IMR-90 (cell line): ENCODE data around the gene MAML3. TPM values are rescaled to one million over a fixed set of nuclear protein-coding genes. Genes with fewer than 3 reads are reported as not detected.

Source experiments
- ATAC-seq: fragments of 200-7000 bp; cut with Tn5 transposase; 2 replicates; pipeline ENCODE4 v1.9.1; 2020; ENCODE audit warnings: low read depth, mild to moderate bottlenecking, moderate library complexity
- BruUV-seq: library from RNA; stranded (reverse); fragments of 400-500 nt; replicated peaks from 2 replicates; lab custom pipeline; 2021; lab: Mats Ljungman, UMichigan
- CTCF ChIA-PET: fragments of 300-600 bp; formaldehyde crosslinking; extraction: SDS; loops from one replicate; lab custom pipeline; 2021; ENCODE audit warnings: antibody characterized with exemption; lab: Yijun Ruan, JAX
- POLR2A ChIA-PET: fragments of 300-600 bp; sonication (Branson Sonifier 250); formaldehyde crosslinking; loops from one replicate; lab custom pipeline; 2022; ENCODE audit warnings: antibody characterized with exemption; ENCODE audit not compliant: unreplicated experiment; lab: Charles Lee
- DNase-seq: peaks from one replicate; pipeline ENCODE4 v3.0.0; 2013
- H2AFZ ChIP-seq: replicated peaks from 2 replicates; pipeline ENCODE3; 2013; ENCODE audit warnings: low read length, mild to moderate bottlenecking; ENCODE audit not compliant: poor library complexity
- H2AK5ac ChIP-seq: 2 replicates; pipeline ENCODE4 v1.6.1; 2013; ENCODE audit warnings: low read depth, low read length, inconsistent platforms
- H2AK9ac ChIP-seq: replicated peaks from 2 replicates; pipeline ENCODE3; 2013; ENCODE audit warnings: mild to moderate bottlenecking, low read depth, low read length, moderate library complexity; ENCODE audit not compliant: poor library complexity
- H2BK120ac ChIP-seq: 2 replicates; pipeline ENCODE4 v1.6.1; 2013; ENCODE audit warnings: low read depth, low read length, inconsistent platforms
- H2BK15ac ChIP-seq: 3 replicates; pipeline ENCODE4 v1.6.1; 2013; ENCODE audit warnings: low read depth, low read length, inconsistent platforms
- H2BK20ac ChIP-seq: 2 replicates; pipeline ENCODE4 v1.6.1; 2013; ENCODE audit warnings: low read depth, mild to moderate bottlenecking, inconsistent platforms, low read length, moderate library complexity
- H2BK5ac ChIP-seq: 2 replicates; pipeline ENCODE4 v1.6.1; 2013; ENCODE audit warnings: mild to moderate bottlenecking, low read depth, low read length, inconsistent platforms; ENCODE audit not compliant: poor library complexity, severe bottlenecking
- H3K14ac ChIP-seq: replicated peaks from 2 replicates; pipeline ENCODE4 v1.6.1; 2013; ENCODE audit warnings: low read depth, low read length, inconsistent platforms
- H3K18ac ChIP-seq: 2 replicates; pipeline ENCODE4 v1.6.1; 2013; ENCODE audit warnings: low read depth, low read length, control low read depth
- H3K23ac ChIP-seq: 2 replicates; pipeline ENCODE4 v1.6.1; 2013; ENCODE audit warnings: low read depth, low read length, inconsistent platforms
- H3K27ac ChIP-seq: 2 replicates; pipeline ENCODE4 v1.5.1; 2013; ENCODE audit warnings: mild to moderate bottlenecking, control low read depth, low read length; ENCODE audit not compliant: insufficient read depth
- H3K27me3 ChIP-seq: 2 replicates; pipeline ENCODE4 v1.6.1; 2013; ENCODE audit warnings: low read length; ENCODE audit not compliant: control insufficient read depth, insufficient read depth
- H3K36me3 ChIP-seq: 2 replicates; pipeline ENCODE4 v1.6.1; 2013; ENCODE audit warnings: low read length, mixed read lengths; ENCODE audit not compliant: control insufficient read depth, insufficient read depth
- H3K4ac ChIP-seq: 2 replicates; pipeline ENCODE4 v1.6.1; 2013; ENCODE audit warnings: low read depth, low read length, inconsistent platforms
- H3K4me1 ChIP-seq: 2 replicates; pipeline ENCODE4 v1.6.1; 2013; ENCODE audit warnings: low read length, mixed read lengths; ENCODE audit not compliant: control insufficient read depth, insufficient read depth
- H3K4me2 ChIP-seq: 2 replicates; pipeline ENCODE4 v1.6.1; 2013; ENCODE audit warnings: low read depth, mild to moderate bottlenecking, control low read depth, low read length, moderate library complexity
- H3K4me3 ChIP-seq: 2 replicates; pipeline ENCODE4 v1.5.1; 2013; ENCODE audit warnings: low read depth, mild to moderate bottlenecking, control low read depth, low read length, moderate library complexity; ENCODE audit not compliant: insufficient read depth
- H3K56ac ChIP-seq: 2 replicates; pipeline ENCODE4 v1.6.1; 2013; ENCODE audit warnings: low read length, inconsistent platforms; ENCODE audit not compliant: insufficient read depth; ENCODE audit errors: extremely low read depth
- H3K79me1 ChIP-seq, 2 experiments: 2 replicates each; pipeline ENCODE4 v1.6.1; 2013; ENCODE audit warnings: low read length in 2 of 2, inconsistent platforms in 1 of 2, low read depth in 1 of 2
- H3K9ac ChIP-seq: 2 replicates; pipeline ENCODE4 v1.6.1; 2013; ENCODE audit warnings: low read depth, low read length, control low read depth
- H3K9me1 ChIP-seq: 2 replicates; pipeline ENCODE4 v1.6.1; 2013; ENCODE audit warnings: low read length, inconsistent platforms; ENCODE audit not compliant: insufficient read depth
- H3K9me3 ChIP-seq: 2 replicates; pipeline ENCODE4 v1.6.1; 2013; ENCODE audit warnings: low read length; ENCODE audit not compliant: control insufficient read depth, insufficient read depth
- H4K20me1 ChIP-seq: 2 replicates; pipeline ENCODE4 v1.6.1; 2013; ENCODE audit warnings: low read length, inconsistent platforms; ENCODE audit not compliant: insufficient read depth
- H4K5ac ChIP-seq: 2 replicates; pipeline ENCODE4 v1.6.1; 2013; ENCODE audit warnings: mild to moderate bottlenecking, low read depth, low read length, control low read depth
- H4K8ac ChIP-seq, 2 experiments: 2 replicates each; pipeline ENCODE4 v1.6.1; 2013; ENCODE audit warnings: low read depth in 2 of 2, low read length in 2 of 2, control low read depth in 1 of 2, inconsistent platforms in 1 of 2
- H4K91ac ChIP-seq: 2 replicates; pipeline ENCODE4 v1.6.1; 2013; ENCODE audit warnings: low read depth, low read length, inconsistent platforms; ENCODE audit not compliant: insufficient read depth
- BHLHE40 ChIP-seq: fragments of 150-350 bp; IDR thresholded peaks from 2 replicates; pipeline ENCODE4 v1.6.1; 2016; ENCODE audit warnings: mild to moderate bottlenecking, low read depth, low read length
- CEBPB ChIP-seq: IDR thresholded peaks from 2 replicates; pipeline ENCODE4 v1.6.1; 2012; ENCODE audit warnings: low read depth, low read length, improper control_type of control experiment
- CHD1 ChIP-seq: IDR thresholded peaks from 2 replicates; pipeline ENCODE4 v1.6.1; 2012; ENCODE audit warnings: low read depth, low read length, improper control_type of control experiment
- FOS ChIP-seq: fragments of 150-350 bp; IDR thresholded peaks from 2 replicates; pipeline ENCODE4 v1.6.1; 2016; ENCODE audit warnings: low read depth, low read length
- MAFK ChIP-seq: IDR thresholded peaks from 2 replicates; pipeline ENCODE4 v1.6.1; 2012; ENCODE audit warnings: low read depth, low read length, improper control_type of control experiment
- MAZ ChIP-seq: IDR thresholded peaks from 2 replicates; pipeline ENCODE4 v1.6.1; 2012; ENCODE audit warnings: low read depth, mild to moderate bottlenecking, low read length, improper control_type of control experiment, moderate library complexity, borderline replicate concordance
- MXI1 ChIP-seq: IDR thresholded peaks from 2 replicates; pipeline ENCODE4 v1.6.1; 2012; ENCODE audit warnings: low read depth, mild to moderate bottlenecking, low read length, moderate library complexity, borderline replicate concordance
- NFE2L2 ChIP-seq: fragments of 150-350 bp; IDR thresholded peaks from 2 replicates; pipeline ENCODE4 v1.6.1; 2016; ENCODE audit warnings: low read depth, mild to moderate bottlenecking, low read length
- POLR2A ChIP-seq: IDR thresholded peaks from 2 replicates; pipeline ENCODE4 v1.6.1; 2012; ENCODE audit warnings: mild to moderate bottlenecking, low read depth, low read length
- RCOR1 ChIP-seq: IDR thresholded peaks from 2 replicates; pipeline ENCODE4 v1.6.1; 2012; ENCODE audit warnings: mild to moderate bottlenecking, low read length, improper control_type of control experiment; ENCODE audit not compliant: insufficient replicate concordance
- RFX5 ChIP-seq: IDR thresholded peaks from 2 replicates; pipeline ENCODE4 v1.8.0; 2012; ENCODE audit warnings: low read depth, mild to moderate bottlenecking, low read length, moderate library complexity
- SMC3 ChIP-seq: fragments of 150-350 bp; IDR thresholded peaks from 2 replicates; pipeline ENCODE4 v1.6.1; 2016; ENCODE audit warnings: low read depth, mild to moderate bottlenecking, antibody characterized with exemption, low read length, moderate library complexity
- WGBS, 2 experiments: methylation state at CpG; one replicate each; pipeline versions ENCODE4 v1.1.5 to v1.1.7; 2013; ENCODE audit warnings: missing lambda C conversion rate in 2 of 2; ENCODE audit not compliant: insufficient read length in 1 of 2; ENCODE audit errors: extremely low coverage in 2 of 2; 5-methylcytosine and 5-hydroxymethylcytosine counted together
- dilution Hi-C: fragments of 300-500 bp; cut with HindIII; formaldehyde crosslinking; loops from one replicate; pipeline ENCODE4 v1.14.3; 2018; ENCODE audit warnings: low sequenced_read_pairs; ENCODE audit not compliant: unreplicated experiment
- in situ Hi-C: fragments of 300-500 bp; cut with MboI; formaldehyde crosslinking; loops from 3 replicates; pipeline ENCODE4 v1.14.3; 2019; ENCODE audit warnings: low sequenced_read_pairs, inconsistent platforms, mixed read lengths
- intact Hi-C: fragments of 100-400 bp; cut with micrococcal nuclease; formaldehyde crosslinking; loops from 2 replicates; pipeline ENCODE4 v1.10.0; 2022
- polyA plus RNA-seq, 3 experiments: library from polyadenylated mRNA; depleted of rRNA; stranded (reverse); fragments of >200 nt; gene quantifications; 2 replicates each; pipeline ENCODE4 v1.2.3, GENCODE V29; 2012; ENCODE audit warnings: low replicate concordance in 1 of 3
- total RNA-seq: library from RNA; depleted of rRNA; stranded (reverse); fragments of >200 nt; gene quantifications from 2 replicates; pipeline ENCODE4 v1.2.3, GENCODE V29; 2012
- TF ChIP-seq, protein P1 (sequence below): fragments of 150-350 bp; IDR thresholded peaks from 2 replicates; pipeline ENCODE4 v1.6.1; 2017; ENCODE audit warnings: mild to moderate bottlenecking, antibody characterized with exemption, low read length, low read depth
- TF ChIP-seq, protein P2 (sequence below): conservative IDR thresholded peaks from 2 replicates; pipeline ENCODE4 v1.5.1; 2012; ENCODE audit warnings: mild to moderate bottlenecking, low read depth, low read length, improper control_type of control experiment
- TF ChIP-seq, protein P3 (sequence below): fragments of 150-350 bp; IDR thresholded peaks from 2 replicates; pipeline ENCODE4 v1.6.1; 2016; ENCODE audit warnings: low read depth, mild to moderate bottlenecking, low read length, moderate library complexity, borderline replicate concordance

Gene MAML3
- total and polyA plus RNA-seq, 2 of the 4 experiments (the other 2 are of a cell fraction): 0.90 to 1.7 TPM

DNA sequence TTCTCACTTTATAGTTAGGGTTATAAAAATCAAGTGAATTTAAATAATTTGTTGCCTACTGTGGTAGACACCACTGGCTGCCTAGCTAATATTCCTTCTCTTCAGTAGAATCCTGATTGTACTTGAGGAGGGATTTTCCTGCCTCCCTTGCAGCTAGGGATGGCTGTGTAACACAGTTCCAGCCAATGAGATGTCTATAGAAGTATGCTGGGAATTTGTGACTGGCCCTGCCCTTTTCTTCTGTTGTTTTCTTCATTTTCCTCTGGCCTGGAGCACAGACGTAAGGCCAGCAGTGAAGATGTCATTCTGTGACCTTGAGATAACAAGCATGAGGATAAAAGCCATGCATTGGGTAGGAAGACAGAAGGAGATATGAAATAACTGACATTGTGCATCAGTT lies 343.3 kb downstream of the MAML3 start:
- H3K79me1 ChIP-seq: peaks cover 0 to 11% of the 10 kb centered on the region in 2 experiments; a peak in 1 of 4 replicates
- H4K5ac ChIP-seq: no peak overlapping the region
- H3K27me3 ChIP-seq: no peaks in the 10 kb centered on the region
- H3K4ac ChIP-seq: no peak overlapping the region
- no peak for TF ChIP-seq CEBPB
- TF ChIP-seq RCOR1: no peak
- no peak for TF ChIP-seq BHLHE40
- TF ChIP-seq CHD1: no peak
- TF ChIP-seq, protein P1, sequence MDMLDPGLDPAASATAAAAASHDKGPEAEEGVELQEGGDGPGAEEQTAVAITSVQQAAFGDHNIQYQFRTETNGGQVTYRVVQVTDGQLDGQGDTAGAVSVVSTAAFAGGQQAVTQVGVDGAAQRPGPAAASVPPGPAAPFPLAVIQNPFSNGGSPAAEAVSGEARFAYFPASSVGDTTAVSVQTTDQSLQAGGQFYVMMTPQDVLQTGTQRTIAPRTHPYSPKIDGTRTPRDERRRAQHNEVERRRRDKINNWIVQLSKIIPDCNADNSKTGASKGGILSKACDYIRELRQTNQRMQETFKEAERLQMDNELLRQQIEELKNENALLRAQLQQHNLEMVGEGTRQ: no peak
- no peak for TF ChIP-seq MXI1
- no peak for TF ChIP-seq FOS
- TF ChIP-seq SMC3: no peak
- TF ChIP-seq MAFK: no peak
- no peak for TF ChIP-seq RFX5
- TF ChIP-seq, protein P2, sequence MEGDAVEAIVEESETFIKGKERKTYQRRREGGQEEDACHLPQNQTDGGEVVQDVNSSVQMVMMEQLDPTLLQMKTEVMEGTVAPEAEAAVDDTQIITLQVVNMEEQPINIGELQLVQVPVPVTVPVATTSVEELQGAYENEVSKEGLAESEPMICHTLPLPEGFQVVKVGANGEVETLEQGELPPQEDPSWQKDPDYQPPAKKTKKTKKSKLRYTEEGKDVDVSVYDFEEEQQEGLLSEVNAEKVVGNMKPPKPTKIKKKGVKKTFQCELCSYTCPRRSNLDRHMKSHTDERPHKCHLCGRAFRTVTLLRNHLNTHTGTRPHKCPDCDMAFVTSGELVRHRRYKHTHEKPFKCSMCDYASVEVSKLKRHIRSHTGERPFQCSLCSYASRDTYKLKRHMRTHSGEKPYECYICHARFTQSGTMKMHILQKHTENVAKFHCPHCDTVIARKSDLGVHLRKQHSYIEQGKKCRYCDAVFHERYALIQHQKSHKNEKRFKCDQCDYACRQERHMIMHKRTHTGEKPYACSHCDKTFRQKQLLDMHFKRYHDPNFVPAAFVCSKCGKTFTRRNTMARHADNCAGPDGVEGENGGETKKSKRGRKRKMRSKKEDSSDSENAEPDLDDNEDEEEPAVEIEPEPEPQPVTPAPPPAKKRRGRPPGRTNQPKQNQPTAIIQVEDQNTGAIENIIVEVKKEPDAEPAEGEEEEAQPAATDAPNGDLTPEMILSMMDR: no peak
- no peak for TF ChIP-seq POLR2A
- TF ChIP-seq, protein P3, sequence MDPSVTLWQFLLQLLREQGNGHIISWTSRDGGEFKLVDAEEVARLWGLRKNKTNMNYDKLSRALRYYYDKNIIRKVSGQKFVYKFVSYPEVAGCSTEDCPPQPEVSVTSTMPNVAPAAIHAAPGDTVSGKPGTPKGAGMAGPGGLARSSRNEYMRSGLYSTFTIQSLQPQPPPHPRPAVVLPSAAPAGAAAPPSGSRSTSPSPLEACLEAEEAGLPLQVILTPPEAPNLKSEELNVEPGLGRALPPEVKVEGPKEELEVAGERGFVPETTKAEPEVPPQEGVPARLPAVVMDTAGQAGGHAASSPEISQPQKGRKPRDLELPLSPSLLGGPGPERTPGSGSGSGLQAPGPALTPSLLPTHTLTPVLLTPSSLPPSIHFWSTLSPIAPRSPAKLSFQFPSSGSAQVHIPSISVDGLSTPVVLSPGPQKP: no peak
- TF ChIP-seq MAZ: no peak
- TF ChIP-seq NFE2L2: no peak
- no peak overlapping the region for H2AK9ac ChIP-seq
- H2BK5ac ChIP-seq: no peak overlapping the region
- WGBS, 2 experiments: no CpG with 5 or more reads among the region's 1 CpG
- ChIA-PET CTCF (no interaction called here), POLR2A (no interaction called here)
- H3K9me3 ChIP-seq: peaks cover 3% of the 10 kb centered on the region
- no peak overlapping the region for H3K14ac ChIP-seq
- H3K18ac ChIP-seq: no peak overlapping the region
- H4K91ac ChIP-seq: no peak overlapping the region
- in situ Hi-C loops: no loop called here
- H3K4me2 ChIP-seq: no peak overlapping the region
- no TSS peak for BruUV-seq
- H2BK15ac ChIP-seq: no peak overlapping the region
- H3K4me3 ChIP-seq: no peak overlapping the region
- intact Hi-C loops: no loop called here
- H3K4me1 ChIP-seq: peaks cover 13% of the 10 kb centered on the region
- no peak for DNase-seq
- no peak overlapping the region for H3K23ac ChIP-seq
- dilution Hi-C loops: no loop called here
- H2BK20ac ChIP-seq: no peak overlapping the region
- H4K8ac ChIP-seq: no peak overlapping the region
- no peaks in the 10 kb centered on the region for H3K36me3 ChIP-seq
- no peaks in the 10 kb centered on the region for H4K20me1 ChIP-seq
- ATAC-seq: no peak
- no peak overlapping the region for H2AFZ ChIP-seq
- H2AK5ac ChIP-seq: no peak overlapping the region
- H3K9ac ChIP-seq: no peak overlapping the region
- no peak overlapping the region for H3K56ac ChIP-seq
- H3K9me1 ChIP-seq: peaks cover 18% of the 10 kb centered on the region
- H3K27ac ChIP-seq: no peak overlapping the region
- H2BK120ac ChIP-seq: no peak overlapping the region
